Measurements from ENCODE around the gene TRIP11.
"Not testable (repeated sequence)": the region's sequence is repeated elsewhere in the genome, so short reads cannot be mapped to it uniquely, and the experiment has no call there.

Gene TRIP11

DNA sequence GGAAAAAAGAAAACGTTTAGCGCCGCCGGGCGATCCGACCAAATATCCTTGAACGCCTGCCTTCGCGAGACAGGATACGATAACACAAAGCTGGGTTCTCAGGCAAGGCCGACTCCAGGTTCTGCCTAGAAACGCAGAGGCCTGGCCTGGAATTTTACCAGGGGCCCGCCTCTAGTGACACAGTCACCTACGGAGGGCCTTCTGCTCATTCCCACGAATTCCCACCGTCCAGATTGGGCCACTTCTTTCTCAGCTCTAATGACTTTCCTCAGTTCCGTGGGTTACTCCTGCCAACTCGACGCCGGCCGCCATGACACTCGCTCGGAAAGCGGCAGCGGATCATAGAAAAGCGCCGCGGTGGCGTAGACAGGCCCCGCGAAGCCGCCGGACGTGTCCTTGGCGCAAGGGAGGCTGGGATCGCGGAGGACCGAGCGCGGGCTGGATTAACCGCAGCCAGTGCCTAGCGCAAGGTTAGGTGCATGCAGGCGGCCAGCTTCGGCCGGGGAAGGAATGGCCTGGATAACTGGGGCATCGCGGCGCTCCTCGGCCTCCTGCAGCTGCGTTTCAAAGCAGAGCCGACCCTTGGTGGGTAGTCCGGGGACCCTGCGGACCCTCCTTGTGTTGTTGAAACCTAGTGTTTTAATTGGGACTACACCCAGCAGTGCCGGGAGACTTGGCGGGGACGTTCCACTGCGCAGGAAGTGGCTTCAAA, at the start of gene TRIP11:
TSS of gene TRIP11 (minus strand) at position 341 of the 712 bp plus-strand sequence. CDS start 374 bp downstream, outside the sequence.
- in situ Hi-C loops (cut with MboI; ENCODE audit: low pct_unique_long_range_greater_than_20kb, low sequenced_read_pairs) = no loop called here
- peak; percentile 92 for DNase-seq

DNA sequence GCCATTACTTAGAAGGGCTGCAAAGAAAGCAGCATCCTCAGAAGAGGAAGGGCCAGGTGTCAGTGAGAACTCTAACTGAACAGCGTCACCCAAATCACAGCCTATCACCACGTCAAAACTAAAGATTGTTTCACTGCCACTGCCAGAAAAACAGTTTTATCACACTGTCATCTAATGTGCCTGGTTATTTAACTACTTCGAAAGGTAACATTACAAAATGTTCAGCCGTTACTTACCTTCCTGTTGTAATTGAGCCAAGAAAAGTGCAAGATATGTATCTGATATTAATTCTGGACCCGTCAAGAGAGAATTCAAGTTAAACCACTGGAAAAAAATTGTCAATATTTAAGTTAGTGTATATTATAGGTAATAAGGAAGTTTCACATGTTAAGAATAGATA, 48.6 kb upstream of the TRIP11 start:
- DNase-seq = no peak
- in situ Hi-C loops (cut with MboI; ENCODE audit: low pct_unique_long_range_greater_than_20kb, low sequenced_read_pairs) = no loop called here

DNA sequence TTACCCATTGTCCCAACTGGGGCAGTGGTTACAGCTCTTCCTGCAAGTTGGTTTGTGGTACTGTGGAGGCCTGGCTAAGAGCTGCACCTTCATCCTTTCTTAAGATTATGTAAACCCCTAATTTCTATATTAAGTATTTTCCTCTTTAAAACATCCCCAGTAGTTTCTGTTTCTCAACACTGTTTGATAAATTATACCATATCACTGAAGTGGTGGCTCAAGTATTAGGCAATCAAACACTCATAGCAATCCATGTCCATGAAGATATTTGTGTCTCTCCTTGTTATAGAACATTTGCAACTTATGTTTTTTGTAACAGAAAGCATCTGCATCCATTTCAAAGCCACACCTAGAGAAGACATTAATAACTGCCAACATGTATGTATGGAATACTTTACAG, 34.7 kb upstream of the TRIP11 start:
- in situ Hi-C loops (cut with MboI; ENCODE audit: low pct_unique_long_range_greater_than_20kb, low sequenced_read_pairs) = no loop called here

DNA sequence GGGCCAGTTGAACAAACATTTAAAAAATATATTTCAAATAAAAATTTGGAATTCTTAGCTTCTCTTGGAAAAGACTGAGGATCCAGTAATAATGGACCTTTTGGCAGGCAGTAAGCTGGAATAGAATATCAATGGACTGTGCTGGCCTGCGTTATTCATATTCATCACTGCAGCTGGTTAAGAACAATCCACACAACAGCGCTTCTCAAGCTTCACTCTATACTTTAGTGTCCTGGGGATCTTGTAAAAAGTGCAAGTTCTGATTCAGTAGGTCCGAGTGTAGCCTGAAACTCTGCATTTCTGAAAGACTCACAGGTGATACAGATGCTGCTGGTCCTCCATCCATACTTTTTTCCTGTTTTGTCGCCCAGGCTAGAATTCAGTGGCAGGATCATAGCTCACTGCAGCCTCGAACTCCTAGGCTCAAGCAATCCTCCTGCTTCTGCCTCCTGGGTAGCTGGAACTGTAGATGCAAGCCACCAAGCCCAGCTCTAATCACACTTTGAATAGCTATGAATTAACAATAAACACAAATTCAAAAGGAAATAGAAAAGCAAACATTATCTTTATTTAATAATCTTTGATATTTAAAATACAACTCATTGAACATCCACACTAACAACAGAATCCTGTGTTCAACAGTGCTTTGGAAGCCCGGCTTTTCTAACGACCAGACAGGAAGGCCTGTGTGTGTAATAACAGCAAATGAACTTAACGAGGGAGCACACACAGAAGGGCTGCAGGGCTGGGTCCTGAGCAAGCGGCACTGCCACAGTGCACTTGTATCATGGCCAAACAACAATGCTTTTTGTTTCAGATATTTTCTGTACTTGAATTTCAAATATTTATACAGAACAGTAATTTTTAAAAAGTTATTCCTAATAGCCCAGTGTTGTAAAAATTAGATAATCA, 18.4 kb upstream of the TRIP11 start:
- in situ Hi-C loops (cut with MboI; ENCODE audit: low pct_unique_long_range_greater_than_20kb, low sequenced_read_pairs) = no loop called here
- no peak for DNase-seq

More for the DNA sequence above, 34.7 kb upstream of the TRIP11 start:
- DNase-seq = no peak

DNA sequence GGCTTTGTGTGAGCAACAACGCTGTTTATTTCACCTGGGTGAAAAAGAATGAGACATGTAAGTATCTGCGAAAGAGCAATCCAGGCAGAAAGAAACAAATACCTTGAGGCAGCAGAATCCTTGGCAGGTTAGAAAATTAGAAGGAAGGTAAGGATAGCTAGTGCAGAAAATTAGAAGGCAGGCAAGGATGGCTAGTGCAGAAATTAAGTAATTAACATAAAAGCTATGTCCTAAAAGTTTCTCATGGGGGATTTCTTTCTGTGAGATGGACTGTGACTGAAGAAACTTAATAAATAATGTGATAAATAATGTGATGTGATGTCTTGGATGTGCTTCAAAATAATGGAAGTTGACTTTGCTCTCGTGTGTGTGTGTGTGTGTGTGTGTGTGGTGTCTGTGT, 9.9 kb upstream of the TRIP11 start:
- no peak for DNase-seq
- in situ Hi-C loops (cut with MboI; ENCODE audit: low pct_unique_long_range_greater_than_20kb, low sequenced_read_pairs) = no loop called here

DNA sequence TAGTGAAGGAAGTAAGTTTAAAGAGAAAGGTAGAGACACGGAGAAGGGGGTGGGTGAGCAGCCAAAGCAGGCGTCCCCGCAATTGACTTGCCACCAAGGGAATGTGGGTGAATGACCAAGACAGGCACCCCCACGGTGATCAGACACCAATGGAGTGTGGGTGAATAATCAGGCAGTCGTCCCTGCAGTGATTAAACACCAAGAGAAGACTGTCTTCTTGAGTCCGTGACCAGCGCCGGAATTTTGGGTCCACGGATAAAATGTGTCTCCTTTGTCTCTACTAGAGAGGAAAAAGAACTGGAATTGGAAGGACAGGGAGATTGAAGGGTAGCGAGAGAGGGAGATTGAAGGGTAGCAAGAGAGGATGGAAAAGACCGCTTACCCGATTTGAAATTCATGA, 9.4 kb upstream of the TRIP11 start:
- in situ Hi-C loops (cut with MboI; ENCODE audit: low pct_unique_long_range_greater_than_20kb, low sequenced_read_pairs); DNase-seq: not testable (repeated sequence)

DNA sequence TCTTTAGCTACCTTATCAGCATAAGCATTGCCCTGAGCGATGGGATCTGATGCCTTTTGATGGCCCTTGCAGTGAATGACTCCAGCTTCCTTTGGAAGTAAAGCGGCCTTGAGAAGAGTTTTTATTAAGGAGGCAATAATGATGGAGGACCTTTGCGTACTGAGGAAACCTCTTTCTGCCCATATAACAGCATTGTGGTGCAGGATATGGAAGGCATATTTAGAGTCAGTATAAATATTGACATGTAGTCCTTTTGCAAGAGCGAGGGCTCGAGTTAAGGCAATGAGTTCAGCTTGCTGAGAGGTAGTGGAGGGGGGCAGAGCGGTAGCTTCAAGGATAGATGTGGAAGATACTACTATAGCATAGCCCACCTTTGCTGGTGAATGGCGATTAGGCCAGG, 6.0 kb upstream of the TRIP11 start:
- DNase-seq; in situ Hi-C loops (cut with MboI; ENCODE audit: low pct_unique_long_range_greater_than_20kb, low sequenced_read_pairs): not testable (repeated sequence)

DNA sequence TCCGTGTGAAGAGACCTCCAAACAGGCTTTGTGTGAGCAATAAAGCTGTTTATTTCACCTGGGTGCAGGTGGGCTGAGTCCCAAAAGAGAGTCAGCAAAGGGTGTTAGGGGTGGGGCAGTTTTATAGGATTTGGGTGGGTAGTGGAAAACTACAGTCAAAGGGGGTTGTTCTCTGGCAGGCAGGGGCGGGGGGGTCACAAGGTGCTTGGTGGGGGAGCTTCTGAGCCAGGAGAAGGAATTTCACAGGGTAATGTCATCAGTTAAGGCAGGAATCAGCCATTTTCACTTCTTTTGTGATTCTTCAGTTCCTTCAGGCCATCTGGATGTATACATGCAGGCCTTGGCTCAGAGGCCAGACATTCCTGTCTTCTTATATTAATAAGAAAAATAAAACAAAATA, 1.9 kb upstream of the TRIP11 start:
- DNase-seq; in situ Hi-C loops (cut with MboI; ENCODE audit: low pct_unique_long_range_greater_than_20kb, low sequenced_read_pairs): not testable (repeated sequence)

DNA sequence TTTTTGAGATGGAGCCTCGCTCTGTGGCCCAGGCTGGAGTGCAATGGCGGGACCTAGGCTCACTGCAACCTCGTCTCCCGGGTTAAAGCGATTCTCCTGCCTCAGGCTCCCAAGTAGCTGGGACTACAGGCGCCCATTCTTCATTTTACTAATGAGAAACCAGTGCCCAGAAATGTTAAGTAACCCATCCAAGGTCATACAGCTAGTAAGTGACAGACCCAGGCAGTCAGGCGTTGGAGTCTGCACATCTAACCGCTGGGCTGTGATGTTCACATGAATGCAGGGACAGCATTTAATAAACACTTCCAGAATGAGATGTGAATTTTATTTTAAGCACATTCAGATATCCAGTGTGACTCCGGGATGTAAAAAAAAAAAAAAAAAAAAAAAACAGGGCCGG, 1.3 kb upstream of the TRIP11 start:
- DNase-seq = no peak
- in situ Hi-C loops (cut with MboI; ENCODE audit: low pct_unique_long_range_greater_than_20kb, low sequenced_read_pairs) = no loop called here

DNA sequence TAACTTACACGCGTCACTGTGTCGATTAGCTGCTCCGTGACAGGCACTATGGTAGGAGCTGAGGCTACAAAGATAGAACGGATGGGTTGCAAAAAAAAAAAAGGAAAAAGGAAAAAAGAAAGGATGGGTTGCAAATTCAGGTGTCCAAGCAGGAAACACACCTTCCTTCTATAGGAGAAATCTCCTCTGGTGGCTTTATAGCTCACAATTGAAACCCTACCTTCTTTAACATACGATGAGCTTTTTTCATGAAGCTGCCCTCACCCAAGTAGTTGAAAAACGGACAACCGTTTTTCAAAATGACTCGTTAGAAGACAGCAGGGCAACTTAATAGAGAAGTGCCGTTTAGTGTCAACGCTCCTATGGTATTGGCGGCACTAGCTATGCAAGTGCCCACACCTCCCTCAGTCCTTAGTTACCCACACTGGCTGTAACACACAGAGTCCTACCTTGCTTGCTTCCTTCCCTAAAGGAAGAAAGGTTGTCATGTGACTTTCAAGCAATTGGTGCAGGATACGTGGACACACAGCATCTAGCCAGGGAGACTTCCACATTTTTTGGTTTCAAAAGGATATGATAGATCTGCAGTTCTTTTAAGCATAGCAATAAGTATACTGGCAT, 682 bp upstream of the TRIP11 start:
- peak; percentile 57 for DNase-seq
- in situ Hi-C loops (cut with MboI; ENCODE audit: low pct_unique_long_range_greater_than_20kb, low sequenced_read_pairs) = no loop called here

DNA sequence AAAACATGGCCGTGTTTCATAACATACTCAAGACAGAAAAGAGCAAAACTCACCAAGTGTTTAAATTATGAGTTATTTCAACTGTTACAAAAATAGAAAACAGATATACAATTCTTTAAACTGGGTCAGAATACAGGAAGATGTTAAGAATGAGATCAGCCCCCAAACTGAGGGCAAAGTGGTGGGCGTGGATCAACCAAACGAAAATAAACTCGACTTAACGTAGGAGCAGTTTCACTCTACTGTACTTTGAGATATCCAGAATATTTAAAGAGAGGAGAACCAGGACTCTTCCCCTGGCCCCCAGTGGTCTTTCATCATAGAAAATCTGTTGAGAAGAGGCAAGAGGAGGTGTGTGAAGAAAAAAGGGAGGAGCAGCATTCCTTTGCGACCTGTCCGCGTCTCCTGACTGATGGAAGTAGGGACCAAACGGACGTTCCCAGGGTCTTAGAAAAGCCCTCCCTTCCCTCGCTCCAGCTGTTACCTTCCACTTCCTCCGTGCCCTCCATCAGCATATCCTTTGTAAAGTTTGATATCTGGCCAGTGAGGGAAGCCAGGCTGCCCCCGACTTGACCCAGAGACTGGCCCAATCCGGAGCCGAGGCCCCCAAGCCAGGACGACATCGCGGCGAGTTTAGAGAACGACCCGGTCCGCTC, 668 bp downstream of the TRIP11 start:
- DNase-seq = peak; percentile 64
- in situ Hi-C loops (cut with MboI; ENCODE audit: low pct_unique_long_range_greater_than_20kb, low sequenced_read_pairs) = no loop called here

DNA sequence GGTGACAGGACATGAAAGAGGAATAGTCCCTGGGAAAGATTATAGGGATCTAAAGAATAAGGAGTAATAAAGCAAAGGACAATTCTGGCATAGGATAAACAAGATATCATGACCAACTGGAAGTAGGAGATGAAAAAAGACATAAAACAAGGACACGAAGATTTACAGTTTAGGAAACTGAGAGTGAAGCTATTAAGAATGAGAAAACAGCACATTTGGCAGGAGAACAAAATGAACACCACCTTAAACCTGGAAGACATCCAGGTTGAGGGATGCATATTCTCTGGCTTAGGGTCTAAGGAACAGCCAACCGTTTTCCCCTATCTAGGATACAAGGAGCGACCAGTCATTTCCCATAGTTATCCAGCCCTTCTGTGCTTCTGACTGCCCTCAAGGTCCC, 1.9 kb downstream of the TRIP11 start:
- no peak for DNase-seq
- in situ Hi-C loops (cut with MboI; ENCODE audit: low pct_unique_long_range_greater_than_20kb, low sequenced_read_pairs) = no loop called here

DNA sequence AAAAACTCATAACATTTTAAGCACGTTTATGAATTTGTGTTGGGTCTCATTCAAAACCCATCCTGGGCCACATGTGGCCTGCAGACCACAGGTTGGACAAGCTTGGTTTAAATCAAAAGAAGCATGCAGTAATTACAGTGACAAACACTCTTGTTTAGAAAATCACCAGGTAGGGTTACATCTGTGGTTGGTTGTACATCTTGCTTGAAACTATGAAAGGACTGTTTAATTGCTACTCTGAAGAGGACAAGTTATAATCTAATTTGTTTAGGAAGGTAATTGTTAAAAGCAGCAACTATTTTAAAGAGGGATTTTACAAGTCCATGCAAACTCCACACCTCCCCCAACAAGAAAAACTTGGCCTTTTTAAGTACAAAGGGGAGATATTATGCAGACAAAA, 4.0 kb downstream of the TRIP11 start:
- in situ Hi-C loops (cut with MboI; ENCODE audit: low pct_unique_long_range_greater_than_20kb, low sequenced_read_pairs) = no loop called here

DNA sequence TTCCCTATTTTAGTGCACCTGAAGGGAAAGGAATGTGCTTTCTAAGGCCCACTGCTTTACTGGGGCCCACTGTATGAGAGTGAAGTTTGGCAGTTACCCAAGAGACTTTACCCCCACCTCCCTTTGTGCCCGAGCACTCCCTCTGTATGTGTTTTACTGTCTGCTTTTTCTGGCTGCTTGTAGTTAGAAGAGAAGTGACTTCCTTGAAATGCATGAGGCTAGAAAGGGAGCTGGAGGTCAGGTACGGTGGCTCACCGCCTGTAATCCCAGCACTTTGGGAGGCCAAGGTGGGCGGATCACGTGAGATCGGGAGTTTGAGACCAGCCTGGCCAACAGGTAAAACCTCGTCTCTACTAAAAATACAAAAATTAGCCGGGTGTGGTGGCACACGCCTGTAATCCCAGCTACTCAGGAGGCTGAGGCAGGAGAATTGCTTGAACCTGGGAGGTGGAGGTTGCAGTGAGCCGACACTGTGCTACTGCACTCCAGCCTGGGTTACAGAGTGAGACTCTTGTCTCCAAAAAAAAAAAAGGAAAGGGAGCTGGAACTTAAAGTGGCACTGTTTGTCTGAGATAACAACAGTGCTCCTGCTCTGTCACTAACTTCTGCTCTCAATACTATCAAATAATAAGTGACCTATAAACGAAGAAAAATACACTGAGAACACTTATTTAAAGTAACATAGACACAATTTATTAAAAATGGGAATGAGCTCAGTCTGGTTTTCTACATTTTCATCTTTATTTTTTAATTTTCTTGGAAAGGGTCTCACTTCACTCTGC, 5.8 kb downstream of the TRIP11 start:
- DNase-seq = peak; percentile 28
- in situ Hi-C loops (cut with MboI; ENCODE audit: low pct_unique_long_range_greater_than_20kb, low sequenced_read_pairs) = no loop called here

More for the DNA sequence above, 4.0 kb downstream of the TRIP11 start:
- DNase-seq = no peak

DNA sequence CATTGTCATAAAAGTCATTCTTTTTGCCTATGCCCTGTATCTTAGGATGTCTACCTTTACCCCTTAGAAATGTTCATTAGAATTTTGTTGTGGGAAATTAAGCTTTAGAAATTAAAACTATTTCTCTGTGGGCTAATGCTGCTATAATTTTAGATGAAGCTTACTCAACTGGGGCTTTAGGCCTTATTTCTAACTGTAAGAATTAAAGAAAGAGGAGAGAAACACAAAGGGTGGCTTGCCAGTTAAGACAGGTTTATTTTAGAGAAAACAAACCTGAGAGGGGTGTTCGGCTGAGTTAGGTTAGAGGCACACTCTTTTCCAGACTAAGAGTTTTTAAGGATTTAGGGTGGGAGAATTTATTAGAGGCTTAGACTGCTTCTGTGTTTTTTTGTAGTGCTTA, 6.4 kb downstream of the TRIP11 start:
- DNase-seq = no peak
- in situ Hi-C loops (cut with MboI; ENCODE audit: low pct_unique_long_range_greater_than_20kb, low sequenced_read_pairs) = no loop called here

DNA sequence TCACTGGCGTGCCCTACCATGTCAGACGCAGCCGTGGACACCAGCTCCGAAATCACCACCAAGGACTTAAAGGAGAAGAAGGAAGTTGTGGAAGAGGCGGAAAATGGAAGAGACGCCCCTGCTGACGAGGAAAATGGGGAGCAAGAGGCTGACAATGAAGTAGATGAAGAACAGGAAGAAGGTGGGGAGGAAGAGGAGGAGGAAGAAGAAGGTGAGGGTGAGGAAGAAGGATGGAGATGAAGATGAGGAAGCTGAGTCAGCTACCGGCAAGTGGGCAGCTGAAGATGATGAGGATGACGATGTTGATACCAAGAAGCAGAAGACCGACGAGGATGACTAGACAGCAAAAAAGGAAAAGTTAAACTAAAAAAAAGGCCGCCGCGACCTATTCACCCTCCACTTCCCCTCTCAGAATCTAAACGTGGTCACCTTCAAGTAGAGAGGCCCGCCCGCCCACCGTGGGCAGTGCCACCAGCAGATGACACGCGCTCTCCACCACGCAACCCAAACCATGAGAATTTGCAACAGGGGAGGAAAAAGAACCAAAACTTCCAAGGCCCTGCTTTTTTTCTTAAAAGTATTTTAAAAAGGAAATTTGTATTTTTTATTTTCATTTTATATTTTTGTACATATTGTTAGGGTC, 13.2 kb downstream of the TRIP11 start:
- in situ Hi-C loops (cut with MboI; ENCODE audit: low pct_unique_long_range_greater_than_20kb, low sequenced_read_pairs) = no loop called here
- DNase-seq = no peak

DNA sequence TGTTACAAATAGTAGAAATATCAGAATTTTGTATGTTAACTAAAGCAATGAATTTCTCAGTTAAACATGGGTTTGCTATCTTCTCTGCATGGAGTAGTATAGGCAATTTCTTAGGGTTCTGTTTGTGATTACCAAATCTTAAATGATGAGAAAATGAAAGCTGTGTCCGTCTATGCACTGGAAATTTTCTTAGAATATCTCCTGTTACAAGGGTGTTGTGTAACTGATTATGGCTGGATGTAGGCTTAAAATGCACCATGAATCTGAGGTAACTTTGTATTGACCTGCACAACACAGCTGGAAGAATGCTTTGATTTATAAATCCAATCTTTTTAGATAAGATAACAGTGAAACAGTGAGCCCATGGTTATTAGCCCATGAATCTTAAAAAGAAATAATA, 17.8 kb downstream of the TRIP11 start:
- in situ Hi-C loops (cut with MboI; ENCODE audit: low pct_unique_long_range_greater_than_20kb, low sequenced_read_pairs) = no loop called here
- DNase-seq = no peak

DNA sequence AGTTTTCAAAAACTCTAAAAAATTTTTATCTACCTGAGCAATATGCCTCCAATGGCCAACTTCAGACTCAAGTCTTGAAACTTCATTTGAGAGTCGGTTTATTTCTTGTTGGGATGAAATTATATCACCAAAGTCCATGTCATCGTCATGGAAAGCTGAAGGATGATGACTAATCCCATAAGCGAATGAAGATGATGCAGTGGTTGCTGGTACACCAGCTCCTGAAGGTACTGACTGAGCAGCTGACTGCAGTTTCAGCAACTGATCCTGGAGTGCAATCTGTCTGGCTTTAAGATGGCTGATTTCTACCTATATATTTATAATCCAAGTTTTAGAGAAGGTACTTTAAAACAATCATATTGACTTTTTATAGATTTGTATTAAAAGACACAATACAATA, 18.3 kb downstream of the TRIP11 start:
- no peak for DNase-seq

More for the DNA sequence above, 18.3 kb downstream of the TRIP11 start:
- in situ Hi-C loops (cut with MboI; ENCODE audit: low pct_unique_long_range_greater_than_20kb, low sequenced_read_pairs) = no loop called here

All from KBM-7 (cell line).